ENCODE measurements around the gene LRRK1.

The LRRK1 gene

GRCh38 chr15:100926971-100927756, 8.0 kb downstream of the LRRK1 start:
- H3K27me3 ChIP-seq (ENCODE audit: control insufficient read depth in 1 of 2, insufficient read depth in 2 of 2, low read length in 2 of 2): peaks cover 0 to 2% of the 10 kb centered on the region in 2 donors
- no peaks in the 10 kb centered on the region for H3K9me3 ChIP-seq (ENCODE audit: control insufficient read depth in 2 of 2, low read length in 2 of 2)
- no peak overlapping the region for H3K9ac ChIP-seq (ENCODE audit: low read length in 2 of 2)
- no peak overlapping the region for H3K4me3 ChIP-seq (ENCODE audit: low read length in 2 of 2)
- no peak overlapping the region for H3K27ac ChIP-seq (ENCODE audit: low read length)
- no peaks in the 10 kb centered on the region for H3K36me3 ChIP-seq (ENCODE audit: control insufficient read depth in 2 of 2, insufficient read depth in 2 of 2, low read length in 2 of 2)
- no peaks in the 10 kb centered on the region for H3K4me1 ChIP-seq (ENCODE audit: control insufficient read depth, insufficient read depth, low read length)

GRCh38 chr15:100928632-100929280, 9.6 kb downstream of the LRRK1 start:
- H3K9me3 ChIP-seq (ENCODE audit: control insufficient read depth in 2 of 2, low read length in 2 of 2): no peaks in the 10 kb centered on the region
- no peak overlapping the region for H3K4me3 ChIP-seq (ENCODE audit: low read length in 2 of 2)
- no peaks in the 10 kb centered on the region for H3K36me3 ChIP-seq (ENCODE audit: control insufficient read depth in 2 of 2, insufficient read depth in 2 of 2, low read length in 2 of 2)
- no peak overlapping the region for H3K9ac ChIP-seq (ENCODE audit: low read length in 2 of 2)
- no peaks in the 10 kb centered on the region for H3K4me1 ChIP-seq (ENCODE audit: control insufficient read depth, insufficient read depth, low read length)
- peaks cover 0 to 2% of the 10 kb centered on the region in 2 donors for H3K27me3 ChIP-seq (ENCODE audit: control insufficient read depth in 1 of 2, insufficient read depth in 2 of 2, low read length in 2 of 2)
- H3K27ac ChIP-seq (ENCODE audit: low read length): no peak overlapping the region

GRCh38 chr15:100929641-100930042, 10.5 kb downstream of the LRRK1 start:
- Histone ChIP-seq H3K4me1 (ENCODE audit: control insufficient read depth, insufficient read depth, low read length) (no peaks in the 10 kb centered on the region), H3K9me3 (ENCODE audit: control insufficient read depth in 2 of 2, low read length in 2 of 2) (no peaks in the 10 kb centered on the region), H3K9ac (ENCODE audit: low read length in 2 of 2) (no peak overlapping the region), H3K27ac (ENCODE audit: low read length) (no peak overlapping the region), H3K27me3 (ENCODE audit: control insufficient read depth in 1 of 2, insufficient read depth in 2 of 2, low read length in 2 of 2) (no peaks in the 10 kb centered on the region), H3K4me3 (ENCODE audit: low read length in 2 of 2) (no peak overlapping the region), H3K36me3 (ENCODE audit: control insufficient read depth in 2 of 2, insufficient read depth in 2 of 2, low read length in 2 of 2) (no peaks in the 10 kb centered on the region)

- Histone ChIP-seq H3K36me3 (ENCODE audit: control insufficient read depth in 2 of 2, insufficient read depth in 2 of 2, low read length in 2 of 2) (no peaks in the 10 kb centered on the region), H3K4me3 (ENCODE audit: low read length in 2 of 2) (no peak overlapping the region), H3K27me3 (ENCODE audit: control insufficient read depth in 1 of 2, insufficient read depth in 2 of 2, low read length in 2 of 2) (no peaks in the 10 kb centered on the region), H3K9me3 (ENCODE audit: control insufficient read depth in 2 of 2, low read length in 2 of 2) (no peaks in the 10 kb centered on the region), H3K9ac (ENCODE audit: low read length in 2 of 2) (no peak overlapping the region), H3K27ac (ENCODE audit: low read length) (no peak overlapping the region), H3K4me1 (ENCODE audit: control insufficient read depth, insufficient read depth, low read length) (no peaks in the 10 kb centered on the region)
Observed at GRCh38 chr15:100930306-100930848, 11.2 kb downstream of the LRRK1 start.

GRCh38 chr15:100931143-100931890, 12.2 kb downstream of the LRRK1 start:
- H3K27me3 ChIP-seq (ENCODE audit: control insufficient read depth in 1 of 2, insufficient read depth in 2 of 2, low read length in 2 of 2): no peaks in the 10 kb centered on the region
- no peaks in the 10 kb centered on the region for H3K9me3 ChIP-seq (ENCODE audit: control insufficient read depth in 2 of 2, low read length in 2 of 2)

GRCh38 chr15:100932676-100933348, 13.7 kb downstream of the LRRK1 start:
- H3K9me3 ChIP-seq (ENCODE audit: control insufficient read depth in 2 of 2, low read length in 2 of 2): peaks cover 0 to 5% of the 10 kb centered on the region in 2 donors

More at GRCh38 chr15:100931143-100931890, 12.2 kb downstream of the LRRK1 start:
- H3K4me3 ChIP-seq (ENCODE audit: low read length in 2 of 2): no peak overlapping the region
- no peak overlapping the region for H3K27ac ChIP-seq (ENCODE audit: low read length)
- no peaks in the 10 kb centered on the region for H3K4me1 ChIP-seq (ENCODE audit: control insufficient read depth, insufficient read depth, low read length)
- H3K36me3 ChIP-seq (ENCODE audit: control insufficient read depth in 2 of 2, insufficient read depth in 2 of 2, low read length in 2 of 2): no peaks in the 10 kb centered on the region
- H3K9ac ChIP-seq (ENCODE audit: low read length in 2 of 2): no peak overlapping the region

GRCh38 chr15:100934166-100934565, 15.0 kb downstream of the LRRK1 start:
- Histone ChIP-seq H3K27ac (ENCODE audit: low read length) (no peak overlapping the region), H3K9ac (ENCODE audit: low read length in 2 of 2) (no peak overlapping the region), H3K4me1 (ENCODE audit: control insufficient read depth, insufficient read depth, low read length) (no peaks in the 10 kb centered on the region), H3K27me3 (ENCODE audit: control insufficient read depth in 1 of 2, insufficient read depth in 2 of 2, low read length in 2 of 2) (no peaks in the 10 kb centered on the region), H3K4me3 (ENCODE audit: low read length in 2 of 2) (no peak overlapping the region), H3K36me3 (ENCODE audit: control insufficient read depth in 2 of 2, insufficient read depth in 2 of 2, low read length in 2 of 2) (no peaks in the 10 kb centered on the region), H3K9me3 (ENCODE audit: control insufficient read depth in 2 of 2, low read length in 2 of 2) (peaks cover 0 to 5% of the 10 kb centered on the region in 2 donors)

More at GRCh38 chr15:100932676-100933348, 13.7 kb downstream of the LRRK1 start:
- no peaks in the 10 kb centered on the region for H3K4me1 ChIP-seq (ENCODE audit: control insufficient read depth, insufficient read depth, low read length)
- no peaks in the 10 kb centered on the region for H3K36me3 ChIP-seq (ENCODE audit: control insufficient read depth in 2 of 2, insufficient read depth in 2 of 2, low read length in 2 of 2)
- no peak overlapping the region for H3K27ac ChIP-seq (ENCODE audit: low read length)
- H3K9ac ChIP-seq (ENCODE audit: low read length in 2 of 2): no peak overlapping the region
- no peaks in the 10 kb centered on the region for H3K27me3 ChIP-seq (ENCODE audit: control insufficient read depth in 1 of 2, insufficient read depth in 2 of 2, low read length in 2 of 2)
- H3K4me3 ChIP-seq (ENCODE audit: low read length in 2 of 2): no peak overlapping the region

GRCh38 chr15:100934726-100935125, 15.6 kb downstream of the LRRK1 start:
- H3K9ac ChIP-seq (ENCODE audit: low read length in 2 of 2): no peak overlapping the region
- H3K9me3 ChIP-seq (ENCODE audit: control insufficient read depth in 2 of 2, low read length in 2 of 2): peaks cover 0 to 5% of the 10 kb centered on the region in 2 donors
- H3K27me3 ChIP-seq (ENCODE audit: control insufficient read depth in 1 of 2, insufficient read depth in 2 of 2, low read length in 2 of 2): no peaks in the 10 kb centered on the region
- H3K4me3 ChIP-seq (ENCODE audit: low read length in 2 of 2): no peak overlapping the region
- H3K27ac ChIP-seq (ENCODE audit: low read length): no peak overlapping the region
- no peaks in the 10 kb centered on the region for H3K36me3 ChIP-seq (ENCODE audit: control insufficient read depth in 2 of 2, insufficient read depth in 2 of 2, low read length in 2 of 2)
- no peaks in the 10 kb centered on the region for H3K4me1 ChIP-seq (ENCODE audit: control insufficient read depth, insufficient read depth, low read length)

- Histone ChIP-seq H3K9ac (ENCODE audit: low read length in 2 of 2) (no peak overlapping the region), H3K36me3 (ENCODE audit: control insufficient read depth in 2 of 2, insufficient read depth in 2 of 2, low read length in 2 of 2) (no peaks in the 10 kb centered on the region), H3K4me1 (ENCODE audit: control insufficient read depth, insufficient read depth, low read length) (no peaks in the 10 kb centered on the region), H3K27ac (ENCODE audit: low read length) (no peak overlapping the region), H3K4me3 (ENCODE audit: low read length in 2 of 2) (no peak overlapping the region), H3K9me3 (ENCODE audit: control insufficient read depth in 2 of 2, low read length in 2 of 2) (peaks cover 0 to 5% of the 10 kb centered on the region in 2 donors), H3K27me3 (ENCODE audit: control insufficient read depth in 1 of 2, insufficient read depth in 2 of 2, low read length in 2 of 2) (no peaks in the 10 kb centered on the region)
Observed at GRCh38 chr15:100937171-100937570, 18.0 kb downstream of the LRRK1 start.

- no peaks in the 10 kb centered on the region for H3K36me3 ChIP-seq (ENCODE audit: control insufficient read depth in 2 of 2, insufficient read depth in 2 of 2, low read length in 2 of 2)
- no peak overlapping the region for H3K4me3 ChIP-seq (ENCODE audit: low read length in 2 of 2)
- peaks cover 0 to 5% of the 10 kb centered on the region in 2 donors for H3K9me3 ChIP-seq (ENCODE audit: control insufficient read depth in 2 of 2, low read length in 2 of 2)
- no peak overlapping the region for H3K9ac ChIP-seq (ENCODE audit: low read length in 2 of 2)
- no peaks in the 10 kb centered on the region for H3K27me3 ChIP-seq (ENCODE audit: control insufficient read depth in 1 of 2, insufficient read depth in 2 of 2, low read length in 2 of 2)
- H3K4me1 ChIP-seq (ENCODE audit: control insufficient read depth, insufficient read depth, low read length): no peaks in the 10 kb centered on the region
- H3K27ac ChIP-seq (ENCODE audit: low read length): no peak overlapping the region
Observed at GRCh38 chr15:100939791-100940190, 20.6 kb downstream of the LRRK1 start.

Measured in stomach smooth muscle (tissue), 2 donors.